Motor neuron (in vitro differentiated cells): ENCODE measurements around the gene FERMT1. TPM values are rescaled to one million over a fixed set of nuclear protein-coding genes. Genes with fewer than 3 reads are reported as not detected.
A peak's percentile ranks its signal among the peaks of the same experiment; 100 is the strongest.

Experiments used
- ATAC-seq, 8 experiments: fragments of 200-7000 bp; cut with Tn5 transposase; replicated peaks in 6 of 8; 2 replicates each; pipeline ENCODE4 v1.8.0; 2021; ENCODE audit warnings: mild to moderate bottlenecking in 8 of 8, moderate library complexity in 8 of 8
- H3K27ac ChIP-seq, 2 donors: fragments of 250-450 bp; sonication (Bioruptor Pico); 2 replicates each; pipeline ENCODE4 v1.9.0; 2021; ENCODE audit warnings: antibody characterized with exemption in 2 of 2, mild to moderate bottlenecking in 2 of 2, moderate library complexity in 1 of 2
- H3K4me1 ChIP-seq, 2 donors: fragments of 250-450 bp; sonication (Bioruptor Pico); replicated peaks in 1 of 2; 2 replicates each; pipeline ENCODE4 v1.6.1; 2021; ENCODE audit warnings: antibody characterized with exemption in 2 of 2, mild to moderate bottlenecking in 2 of 2, moderate library complexity in 1 of 2
- H3K4me3 ChIP-seq, 5 donors: fragments of 250-450 bp; sonication (Bioruptor Pico); 2 replicates each; pipeline ENCODE4 v1.9.0; 2021; ENCODE audit warnings: antibody characterized with exemption in 5 of 5, mild to moderate bottlenecking in 5 of 5, moderate library complexity in 4 of 5
- WGBS, 10 experiments: fragments of 450-650 bp; shearing (Covaris generic); methylation state at CpG; one replicate each; pipeline ENCODE4 v1.0.0; 2022; 5-methylcytosine and 5-hydroxymethylcytosine counted together
- in situ Hi-C, 9 experiments: fragments of 400-800 bp; cut with MboI; loops; one replicate each; pipeline ENCODE4 v1.15.0; 2021; ENCODE audit warnings: low sequenced_read_pairs in 9 of 9, low pct_unique_long_range_greater_than_20kb in 2 of 9; ENCODE audit not compliant: unreplicated experiment in 9 of 9
- total RNA-seq, 8 experiments: library from RNA; unstranded; fragments of 300-600 nt; gene quantifications; 2 replicates each; pipeline versions ENCODE4 v1.2.3 to v1.2.4, GENCODE V29; 2022

The FERMT1 gene, protein sequence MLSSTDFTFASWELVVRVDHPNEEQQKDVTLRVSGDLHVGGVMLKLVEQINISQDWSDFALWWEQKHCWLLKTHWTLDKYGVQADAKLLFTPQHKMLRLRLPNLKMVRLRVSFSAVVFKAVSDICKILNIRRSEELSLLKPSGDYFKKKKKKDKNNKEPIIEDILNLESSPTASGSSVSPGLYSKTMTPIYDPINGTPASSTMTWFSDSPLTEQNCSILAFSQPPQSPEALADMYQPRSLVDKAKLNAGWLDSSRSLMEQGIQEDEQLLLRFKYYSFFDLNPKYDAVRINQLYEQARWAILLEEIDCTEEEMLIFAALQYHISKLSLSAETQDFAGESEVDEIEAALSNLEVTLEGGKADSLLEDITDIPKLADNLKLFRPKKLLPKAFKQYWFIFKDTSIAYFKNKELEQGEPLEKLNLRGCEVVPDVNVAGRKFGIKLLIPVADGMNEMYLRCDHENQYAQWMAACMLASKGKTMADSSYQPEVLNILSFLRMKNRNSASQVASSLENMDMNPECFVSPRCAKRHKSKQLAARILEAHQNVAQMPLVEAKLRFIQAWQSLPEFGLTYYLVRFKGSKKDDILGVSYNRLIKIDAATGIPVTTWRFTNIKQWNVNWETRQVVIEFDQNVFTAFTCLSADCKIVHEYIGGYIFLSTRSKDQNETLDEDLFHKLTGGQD
- 10 to 100 TPM in 3 of 8 experiments, 1 to 10 TPM in 2, under 1 TPM in 3; 0.11 to 18.0 (median 2.0) TPM for total RNA-seq

DNA sequence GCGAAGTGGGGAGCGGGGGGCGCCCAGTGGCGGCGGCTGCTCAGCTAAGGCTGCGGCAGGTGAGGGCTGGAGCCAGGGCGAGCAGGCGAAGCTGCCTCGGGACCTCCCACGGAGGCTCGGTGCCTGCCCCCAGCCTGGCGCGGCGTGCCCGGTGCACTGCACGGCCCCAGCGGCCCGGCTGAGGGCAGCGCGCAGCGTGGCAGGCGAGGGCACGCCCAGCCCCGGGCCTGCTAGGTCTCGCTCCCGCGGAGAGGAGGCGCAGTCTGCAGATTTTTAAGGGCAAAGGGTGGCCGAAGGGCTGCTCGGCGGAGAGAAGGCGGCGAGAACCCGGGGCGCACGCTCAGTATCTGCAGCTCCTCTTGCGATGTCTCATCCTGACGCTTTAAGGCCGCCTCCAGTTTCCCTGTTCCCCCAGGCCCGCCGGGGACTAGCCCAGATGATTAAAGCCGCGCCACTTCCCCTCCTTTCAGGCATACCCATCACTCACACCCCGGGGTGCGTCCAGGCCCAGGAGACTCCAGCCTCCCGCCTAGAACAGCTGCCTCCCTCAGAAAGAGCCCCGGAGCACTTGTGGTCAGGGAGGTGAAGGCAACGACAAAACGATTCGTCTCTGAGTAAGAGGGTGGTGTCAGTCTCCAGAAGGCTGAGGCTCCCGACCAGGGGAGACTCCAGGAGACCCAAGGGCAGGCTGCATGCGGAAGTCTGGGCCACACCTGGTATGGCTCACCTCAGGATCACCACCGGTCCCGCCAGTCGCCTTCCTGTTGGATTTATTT is at the start of gene FERMT1:
Gene FERMT1, minus strand, starts transcription at position 158 of the 776 bp plus-strand sequence. CDS start 3,476 bp downstream, outside the sequence.
- peak; percentile 81 to 97 (median 94) for ATAC-seq

GRCh38 chr20:6169251-6169650 is 46.4 kb upstream of the FERMT1 start:
- Histone ChIP-seq H3K27ac (no peak overlapping the region), H3K4me3 (no peak overlapping the region), H3K4me1 (no peaks in the 10 kb centered on the region)
- peak in 3 of 8 experiments; percentile 30 to 78 (median 51) for ATAC-seq
- in situ Hi-C loops: loop anchor here in 1 of 9 experiments (25.0 kb wide), 1 partner anchor 593 kb away; the partner anchor contains the start of gene BMP2

More for the DNA sequence above, at the start of gene FERMT1:
- Histone ChIP-seq H3K27ac (no peak within 1 kb of the TSS), H3K4me1 (peaks cover 0 to 3% of the 10 kb centered on the region in 2 donors), H3K4me3 (peak within 1 kb of the TSS; percentile 25 to 35 (median 29))
- in situ Hi-C loops: no loop called here
- WGBS, 10 experiments: 0 to 46% (median 3%) methylated on average over 2 to 20 of the region's 55 CpGs; no CpG with 5 or more reads in 4 of the 10 experiments

GRCh38 chr20:6168204-6168603 is 45.4 kb upstream of the FERMT1 start:
- no peaks in the 10 kb centered on the region for H3K4me1 ChIP-seq
- in situ Hi-C loops: loop anchor here in 1 of 9 experiments (25.0 kb wide), 1 partner anchor 594 kb away; the partner anchor contains the start of gene BMP2
- no peak overlapping the region for H3K4me3 ChIP-seq
- no peak overlapping the region for H3K27ac ChIP-seq
- peak in 3 of 8 experiments; percentile 73 to 79 (median 74) for ATAC-seq

DNA sequence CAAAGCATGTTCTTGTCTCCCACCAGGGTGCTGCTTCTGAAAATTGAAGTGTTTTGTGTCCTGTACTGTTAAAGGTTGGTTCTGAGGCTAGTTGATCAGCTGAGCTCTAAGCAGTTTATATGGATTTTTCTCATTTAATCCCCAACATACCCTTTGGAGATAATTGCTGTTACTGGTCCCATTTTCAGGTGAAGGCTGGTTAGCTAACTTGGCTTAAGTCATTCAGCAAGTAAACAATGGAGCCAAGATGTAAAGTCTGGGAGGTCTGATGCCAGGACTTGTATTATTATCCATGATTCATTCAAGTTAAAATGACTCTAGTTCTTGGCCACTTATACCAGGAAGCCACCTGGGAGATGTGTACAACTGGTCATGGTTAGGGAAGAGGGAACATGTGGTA is 42.5 kb upstream of the FERMT1 start:
- no peak for ATAC-seq
- in situ Hi-C loops: loop anchor here in 1 of 9 experiments (25.0 kb wide), 1 partner anchor 597 kb away; the partner anchor contains the start of gene BMP2
- Histone ChIP-seq H3K4me3 (no peak overlapping the region), H3K4me1 (no peaks in the 10 kb centered on the region), H3K27ac (no peak overlapping the region)

GRCh38 chr20:6164421-6165341 is 41.9 kb upstream of the FERMT1 start:
- 8 to 82% (median 72%) methylated on average over 2 to 9 of the region's 10 CpGs for WGBS, 10 experiments

DNA sequence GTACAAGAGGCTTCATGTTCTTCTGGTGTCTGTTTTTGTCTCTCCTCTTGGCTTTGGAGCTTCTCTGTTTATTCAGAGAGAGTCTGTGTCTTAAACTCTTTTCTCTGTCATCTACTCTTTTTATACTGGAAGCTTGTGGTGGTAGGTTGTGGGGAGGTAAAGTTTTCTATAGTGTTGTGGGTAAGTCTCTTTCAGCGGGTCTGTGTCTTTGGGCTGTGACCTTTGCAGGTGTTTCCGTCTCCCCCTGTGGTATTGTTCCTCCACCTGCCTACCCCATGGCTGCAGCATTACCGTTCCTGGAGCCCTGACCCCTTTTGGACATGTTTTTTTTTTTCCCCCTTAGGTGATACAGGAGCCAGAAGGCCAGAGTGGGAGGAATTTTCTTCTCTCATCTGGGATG is 37.9 kb upstream of the FERMT1 start:
- in situ Hi-C loops: loop anchor here in 1 of 9 experiments (25.0 kb wide), 1 partner anchor 602 kb away; the partner anchor contains the start of gene BMP2
- Histone ChIP-seq H3K4me1 (no peaks in the 10 kb centered on the region), H3K27ac (no peak overlapping the region), H3K4me3 (no peak overlapping the region)
- no peak for ATAC-seq
- 0 to 90% (median 63%) methylated on average over 1 to 3 of the region's 3 CpGs; no CpG with 5 or more reads in 4 of the 10 experiments for WGBS, 10 experiments

More at GRCh38 chr20:6164421-6165341, 41.9 kb upstream of the FERMT1 start:
- H3K4me3 ChIP-seq: no peak overlapping the region
- H3K4me1 ChIP-seq: no peaks in the 10 kb centered on the region
- peak in 2 of 8 experiments; percentile 34 to 38 for ATAC-seq
- no peak overlapping the region for H3K27ac ChIP-seq
- in situ Hi-C loops: loop anchor here in 1 of 9 experiments (25.0 kb wide), 1 partner anchor 598 kb away; the partner anchor contains the start of gene BMP2

DNA sequence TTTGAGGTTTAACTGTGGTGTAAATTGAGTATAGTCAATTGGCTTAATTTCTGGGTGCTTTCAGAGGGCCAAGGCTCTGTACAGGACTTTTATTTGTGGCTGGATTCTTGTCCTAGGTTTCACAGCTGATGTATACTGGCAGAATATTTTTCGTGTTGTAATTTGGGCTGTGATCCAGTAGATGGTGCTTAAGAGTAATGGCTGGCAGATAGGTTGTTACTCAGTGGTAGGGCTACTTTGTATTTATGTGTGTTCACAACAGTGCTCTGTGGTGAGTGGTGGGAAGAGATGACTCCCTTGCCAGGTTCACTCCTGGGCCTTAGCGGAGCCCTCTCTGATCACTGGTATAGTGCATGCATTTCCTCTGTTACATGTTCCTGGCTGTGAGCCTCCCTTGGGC is 34.5 kb upstream of the FERMT1 start:
- in situ Hi-C loops: loop anchor here in 1 of 9 experiments (25.0 kb wide), 1 partner anchor 605 kb away; the partner anchor contains the start of gene BMP2
- 0 to 100% (median 90%) methylated on average over 1 to 2 of the region's 2 CpGs; no CpG with 5 or more reads in 3 of the 10 experiments for WGBS, 10 experiments
- H3K4me1 ChIP-seq: no peaks in the 10 kb centered on the region
- ATAC-seq: no peak
- no peak overlapping the region for H3K27ac ChIP-seq
- no peak overlapping the region for H3K4me3 ChIP-seq

- Histone ChIP-seq H3K27ac (no peak overlapping the region), H3K4me1 (no peaks in the 10 kb centered on the region), H3K4me3 (no peak overlapping the region)
- in situ Hi-C loops: loop anchor here in 1 of 9 experiments (25.0 kb wide), 1 partner anchor 610 kb away; the partner anchor contains the start of gene BMP2
- 0 to 97% (median 75%) methylated on average over 1 to 2 of the region's 2 CpGs; no CpG with 5 or more reads in 3 of the 10 experiments for WGBS, 10 experiments
- ATAC-seq: no peak
These were observed 29.9 kb upstream of the FERMT1 start for GRCh38 chr20:6152777-6153176.

DNA sequence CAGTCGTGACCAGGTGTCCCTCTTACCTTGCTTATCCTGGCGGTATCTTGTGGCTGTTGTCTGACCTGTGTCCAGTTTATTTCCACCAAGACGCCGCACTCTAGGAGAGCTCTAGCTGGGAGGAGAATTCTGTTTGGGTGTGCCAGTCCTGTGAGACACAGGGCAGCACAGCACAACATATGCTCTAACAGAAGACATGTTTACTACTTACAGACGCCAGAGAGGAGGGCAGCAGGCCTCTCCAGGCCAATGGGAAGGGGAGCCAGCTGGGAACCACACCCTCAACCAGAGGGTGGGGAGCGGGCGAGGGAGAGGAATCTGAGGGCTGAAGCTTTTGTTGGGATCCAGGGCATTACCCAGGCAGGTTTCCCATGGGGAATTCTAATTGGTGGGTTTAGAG is 25.2 kb upstream of the FERMT1 start:
- peak in 3 of 8 experiments; percentile 73 to 91 (median 87) for ATAC-seq
- in situ Hi-C loops: no loop called here
- Histone ChIP-seq H3K4me1 (no peaks in the 10 kb centered on the region), H3K4me3 (no peak overlapping the region), H3K27ac (no peak overlapping the region)
- WGBS, 10 experiments: 21 to 100% (median 69%) methylated on average over 1 to 5 of the region's 7 CpGs; no CpG with 5 or more reads in 5 of the 10 experiments

DNA sequence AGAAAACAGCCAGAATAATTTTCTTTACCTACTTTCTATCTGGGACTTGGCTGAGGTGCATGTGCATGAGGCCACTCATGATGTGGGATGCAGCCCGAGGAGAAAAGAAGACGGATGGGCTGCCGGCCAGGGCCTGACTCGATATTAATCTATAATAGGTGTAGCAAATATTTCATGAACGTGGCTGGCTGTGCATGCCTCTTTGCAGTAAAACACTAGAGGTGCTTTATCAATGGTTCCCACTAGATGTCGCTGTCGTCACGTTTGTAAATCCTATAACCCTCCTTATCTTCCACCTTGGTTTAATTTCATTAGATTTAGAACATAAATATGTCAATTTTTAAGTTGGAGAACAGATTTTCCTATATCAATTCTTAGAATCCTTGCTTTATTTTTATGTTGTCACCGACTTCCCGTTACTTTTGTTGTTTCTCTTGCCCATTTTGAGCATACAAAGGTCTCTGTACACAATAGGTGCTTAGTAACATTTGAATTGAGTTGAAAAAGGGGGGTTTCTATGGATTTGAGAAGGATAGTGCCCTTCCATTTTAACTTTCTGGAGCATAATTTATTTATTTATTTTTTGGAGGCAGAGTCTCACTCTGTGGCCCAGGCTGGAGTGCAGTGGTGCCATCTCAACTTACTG is 19.6 kb upstream of the FERMT1 start:
- Histone ChIP-seq H3K27ac (no peak overlapping the region), H3K4me1 (no peaks in the 10 kb centered on the region), H3K4me3 (no peak overlapping the region)
- in situ Hi-C loops: no loop called here
- peak; percentile 41 to 78 (median 72) for ATAC-seq
- WGBS, 10 experiments: 0 to 7% (median 2%) methylated on average over 1 to 10 of the region's 10 CpGs; no CpG with 5 or more reads in 1 of the 10 experiments

- no peak overlapping the region for H3K4me3 ChIP-seq
- H3K27ac ChIP-seq: no peak overlapping the region
- 13 to 100% (median 48%) methylated on average over 1 to 3 of the region's 3 CpGs; no CpG with 5 or more reads in 4 of the 10 experiments for WGBS, 10 experiments
- no peaks in the 10 kb centered on the region for H3K4me1 ChIP-seq
- in situ Hi-C loops: no loop called here
- ATAC-seq: peak in 3 of 8 experiments; percentile 49 to 62 (median 59)
These were observed 18.1 kb upstream of the FERMT1 start for GRCh38 chr20:6140947-6141346.
